ENCODE results near the gene HNF4A.

The HNF4A gene

GRCh38 chr20:44427804-44428173, 72.3 kb downstream of the HNF4A start:
- DNase-seq: no peak

GRCh38 chr20:44428174-44429016, 72.9 kb downstream of the HNF4A start:
- no peak for DNase-seq

GRCh38 chr20:44429017-44429339, 73.5 kb downstream of the HNF4A start:
- no peak for DNase-seq

- DNase-seq: no peak
Measured at GRCh38 chr20:44429419-44430269, 74.1 kb downstream of the HNF4A start.

- no peak for DNase-seq
Measured at GRCh38 chr20:44430270-44431065, 75.0 kb downstream of the HNF4A start.

GRCh38 chr20:44431118-44431501, 75.6 kb downstream of the HNF4A start:
- no peak for DNase-seq

- DNase-seq: no peak
Measured at GRCh38 chr20:44431502-44432234, 76.2 kb downstream of the HNF4A start.

- no peak for DNase-seq
Measured at GRCh38 chr20:44432618-44433577, 77.4 kb downstream of the HNF4A start.

- DNase-seq: no peak
Measured at GRCh38 chr20:44433751-44434538, 78.4 kb downstream of the HNF4A start.

- DNase-seq: no peak
Measured at GRCh38 chr20:44435630-44436335, 80.3 kb downstream of the HNF4A start.

GRCh38 chr20:44436393-44436792, 80.9 kb downstream of the HNF4A start:
- DNase-seq: no peak

- DNase-seq: no peak
Measured at GRCh38 chr20:44437497-44437896, 82.0 kb downstream of the HNF4A start.

- DNase-seq: no peak
Measured at GRCh38 chr20:44438782-44439181, 83.3 kb downstream of the HNF4A start.

- no peak for DNase-seq
Measured at GRCh38 chr20:44439318-44439717, 83.8 kb downstream of the HNF4A start.

- DNase-seq: no peak
Measured at GRCh38 chr20:44442298-44443070, 87.0 kb downstream of the HNF4A start.

- no peak for DNase-seq
Measured at GRCh38 chr20:44445742-44446710, 90.5 kb downstream of the HNF4A start.

GRCh38 chr20:44447827-44448419, 92.4 kb downstream of the HNF4A start:
- DNase-seq: no peak

Measured in activated naive CD4-positive, alpha-beta T cell treated with anti-CD3 and anti-CD28 coated beads, Interleukin-2, amount 50 U/mL, for 16 hours (primary cell).